ENCODE data around the gene SH3BP2.

DNA sequence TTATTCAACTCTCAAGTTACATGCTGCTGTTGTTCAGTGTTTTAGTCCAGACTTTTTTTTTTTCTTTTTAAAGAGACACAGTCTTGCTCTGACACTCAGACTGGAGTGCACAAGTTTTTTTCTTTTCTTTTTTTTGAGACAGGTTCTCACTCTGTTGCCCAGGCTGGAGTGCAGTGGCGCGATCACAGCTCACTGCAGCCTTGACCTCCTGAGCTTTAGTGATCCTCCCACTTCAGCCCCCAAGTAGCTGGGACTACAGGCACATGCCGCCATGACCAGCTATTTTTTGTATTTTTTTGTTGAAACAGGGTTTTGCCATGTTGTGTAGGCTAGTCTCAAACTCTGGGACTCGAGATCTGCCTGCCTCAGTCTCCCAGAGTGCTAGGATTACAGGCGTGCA lies 62.7 kb downstream of the SH3BP2 start:
- TF ChIP-seq EP300 (IDR thresholded peaks at IDR 0.05) (no peak), POLR2A (IDR thresholded peaks at IDR 0.05) (no peak), POLR2AphosphoS5 (IDR thresholded peaks at IDR 0.05) (no peak)
- TF ChIP-seq, protein P1, sequence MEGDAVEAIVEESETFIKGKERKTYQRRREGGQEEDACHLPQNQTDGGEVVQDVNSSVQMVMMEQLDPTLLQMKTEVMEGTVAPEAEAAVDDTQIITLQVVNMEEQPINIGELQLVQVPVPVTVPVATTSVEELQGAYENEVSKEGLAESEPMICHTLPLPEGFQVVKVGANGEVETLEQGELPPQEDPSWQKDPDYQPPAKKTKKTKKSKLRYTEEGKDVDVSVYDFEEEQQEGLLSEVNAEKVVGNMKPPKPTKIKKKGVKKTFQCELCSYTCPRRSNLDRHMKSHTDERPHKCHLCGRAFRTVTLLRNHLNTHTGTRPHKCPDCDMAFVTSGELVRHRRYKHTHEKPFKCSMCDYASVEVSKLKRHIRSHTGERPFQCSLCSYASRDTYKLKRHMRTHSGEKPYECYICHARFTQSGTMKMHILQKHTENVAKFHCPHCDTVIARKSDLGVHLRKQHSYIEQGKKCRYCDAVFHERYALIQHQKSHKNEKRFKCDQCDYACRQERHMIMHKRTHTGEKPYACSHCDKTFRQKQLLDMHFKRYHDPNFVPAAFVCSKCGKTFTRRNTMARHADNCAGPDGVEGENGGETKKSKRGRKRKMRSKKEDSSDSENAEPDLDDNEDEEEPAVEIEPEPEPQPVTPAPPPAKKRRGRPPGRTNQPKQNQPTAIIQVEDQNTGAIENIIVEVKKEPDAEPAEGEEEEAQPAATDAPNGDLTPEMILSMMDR (IDR thresholded peaks at IDR 0.05) = no peak

Measured in sigmoid colon (tissue), 4 donors.